ENCODE measurements around the gene TNFRSF1B. TPM values are rescaled to one million over a fixed set of nuclear protein-coding genes. Genes with fewer than 3 reads are reported as not detected.
"Not testable (repeated sequence)": the region's sequence is repeated elsewhere in the genome, so short reads cannot be mapped to it uniquely, and the experiment has no call there.

The TNFRSF1B gene
- total RNA-seq, 2 donors from 2014 or later = 17.0 to 25.6 TPM

- Histone ChIP-seq H3K27me3 (no peaks in the 10 kb centered on the region), H3K27ac (no peak overlapping the region), H3K4me1 (peaks cover 0 to 8% of the 10 kb centered on the region in 2 donors)
Observed at GRCh38 chr1:12208764-12209494, 42.1 kb downstream of the TNFRSF1B start.

GRCh38 chr1:12209495-12209832 is 42.7 kb downstream of the TNFRSF1B start:
- TF ChIP-seq CTCF (IDR thresholded peaks at IDR 0.05) = no peak
- no peak overlapping the region for H3K4me3 ChIP-seq
- no peak for DNase-seq (ENCODE audit: low spot score)
- no peaks in the 10 kb centered on the region for H3K36me3 ChIP-seq
- H3K4me1 ChIP-seq = peaks cover 0 to 8% of the 10 kb centered on the region in 2 donors
- no peaks in the 10 kb centered on the region for H3K9me3 ChIP-seq
- no peak overlapping the region for H3K27ac ChIP-seq
- H3K27me3 ChIP-seq = no peaks in the 10 kb centered on the region

More at GRCh38 chr1:12208764-12209494, 42.1 kb downstream of the TNFRSF1B start:
- peak; percentile 93 for DNase-seq (ENCODE audit: low spot score)
- no peaks in the 10 kb centered on the region for H3K9me3 ChIP-seq
- no peaks in the 10 kb centered on the region for H3K36me3 ChIP-seq
- peak; percentile 90 to 94 for TF ChIP-seq CTCF (IDR thresholded peaks at IDR 0.05)
- no peak overlapping the region for H3K4me3 ChIP-seq

DNA sequence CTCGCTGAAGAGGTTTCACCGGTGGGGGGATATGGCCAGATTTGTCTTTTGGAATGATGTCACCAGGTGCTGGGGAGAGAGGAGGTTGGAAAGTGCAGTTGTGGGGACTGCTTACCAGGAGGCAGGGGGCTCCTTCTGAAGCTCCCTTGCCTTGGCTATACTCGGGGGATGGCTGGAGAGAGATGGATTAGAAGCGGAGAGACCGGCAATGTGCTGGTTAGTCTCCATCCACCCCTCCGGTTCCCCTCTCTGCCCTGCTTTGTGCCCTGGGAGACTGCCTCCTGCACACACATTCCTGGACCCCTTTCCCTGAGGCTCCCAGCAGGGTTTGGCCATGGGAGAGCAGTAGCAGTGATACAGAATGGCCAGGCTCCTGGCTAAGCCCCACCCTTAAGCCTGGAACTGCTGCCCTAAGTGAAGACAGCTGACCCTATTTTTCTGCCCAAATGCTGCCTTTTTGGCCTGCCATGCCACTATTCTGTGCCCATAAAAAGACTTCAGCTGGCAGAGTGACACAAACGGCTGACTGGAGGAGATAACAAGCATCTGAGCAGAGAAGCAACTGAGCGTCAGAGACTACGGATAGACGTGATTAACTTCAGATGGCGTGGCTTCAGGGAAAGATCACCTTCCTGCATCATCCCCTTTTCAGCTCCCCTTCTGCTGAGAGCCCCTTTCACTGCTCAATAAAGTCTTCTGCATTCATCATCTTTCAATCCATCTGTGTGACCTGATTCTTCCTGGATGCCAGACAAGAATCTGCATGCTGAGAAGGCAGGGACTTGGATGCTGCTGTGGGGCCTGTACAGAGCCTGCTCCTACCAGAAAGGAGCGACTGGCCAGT is 48.5 kb downstream of the TNFRSF1B start:
- no peak overlapping the region for H3K4me3 ChIP-seq
- no peak for DNase-seq (ENCODE audit: low spot score)
- no peaks in the 10 kb centered on the region for H3K36me3 ChIP-seq
- H3K27ac ChIP-seq = no peak overlapping the region
- H3K4me1 ChIP-seq = no peaks in the 10 kb centered on the region
- no peaks in the 10 kb centered on the region for H3K27me3 ChIP-seq
- no peak for TF ChIP-seq CTCF (IDR thresholded peaks at IDR 0.05)
- H3K9me3 ChIP-seq = no peaks in the 10 kb centered on the region

GRCh38 chr1:12219800-12220199 is 53.0 kb downstream of the TNFRSF1B start:
- Histone ChIP-seq H3K36me3 (no peaks in the 10 kb centered on the region), H3K4me3 (no peak overlapping the region), H3K27me3 (no peaks in the 10 kb centered on the region), H3K4me1 (no peaks in the 10 kb centered on the region), H3K9me3 (no peaks in the 10 kb centered on the region), H3K27ac (no peak overlapping the region)
- TF ChIP-seq CTCF (IDR thresholded peaks at IDR 0.05) = no peak
- DNase-seq (ENCODE audit: low spot score) = no peak

GRCh38 chr1:12220890-12221289 is 54.1 kb downstream of the TNFRSF1B start:
- no peak for TF ChIP-seq CTCF (IDR thresholded peaks at IDR 0.05)
- Histone ChIP-seq H3K27ac (no peak overlapping the region), H3K36me3 (no peaks in the 10 kb centered on the region), H3K4me3 (no peak overlapping the region), H3K27me3 (no peaks in the 10 kb centered on the region), H3K4me1 (no peaks in the 10 kb centered on the region), H3K9me3 (no peaks in the 10 kb centered on the region)
- DNase-seq (ENCODE audit: low spot score) = no peak

DNA sequence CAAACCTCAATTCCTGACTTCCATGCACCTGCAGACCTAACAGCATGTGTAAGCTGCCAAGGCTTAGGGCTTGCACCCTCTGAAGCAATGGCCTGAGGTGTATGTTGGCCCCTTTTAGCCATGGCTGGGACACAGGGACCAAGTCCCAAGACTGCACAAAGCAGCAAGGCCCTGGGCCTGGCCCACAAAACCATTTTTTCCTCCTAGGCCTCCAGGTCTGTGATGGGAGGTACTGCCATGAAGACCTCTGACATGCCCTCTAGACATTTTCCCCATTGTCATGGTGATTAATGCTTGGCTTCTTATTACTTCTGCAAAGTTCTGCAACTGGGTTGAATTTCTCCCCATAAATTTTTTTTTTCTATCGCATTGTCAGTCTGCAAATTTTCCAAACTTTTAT is 55.9 kb downstream of the TNFRSF1B start:
- H3K27me3 ChIP-seq = not testable (repeated sequence)

GRCh38 chr1:12224092-12224491 is 57.3 kb downstream of the TNFRSF1B start:
- H3K36me3 ChIP-seq; H3K4me1 ChIP-seq; H3K27me3 ChIP-seq; H3K9me3 ChIP-seq; DNase-seq (ENCODE audit: low spot score); H3K27ac ChIP-seq; H3K4me3 ChIP-seq: not testable (repeated sequence)

More for the DNA sequence above, 55.9 kb downstream of the TNFRSF1B start:
- not testable (repeated sequence) for DNase-seq (ENCODE audit: low spot score); H3K9me3 ChIP-seq; H3K36me3 ChIP-seq; H3K27ac ChIP-seq; H3K4me3 ChIP-seq; H3K4me1 ChIP-seq
